BLaER1 (cell line): ENCODE data around the gene SFMBT1.
A peak's percentile ranks its signal among the peaks of the same experiment; 100 is the strongest.

Experiments
- H3K27ac ChIP-seq: shearing (Covaris generic); formaldehyde crosslinking; 2 replicates; pipeline ENCODE4 v1.8.1; 2022
- H3K27me3 ChIP-seq: shearing (Covaris generic); formaldehyde crosslinking; 2 replicates; pipeline ENCODE4 v1.8.1; 2022
- H3K36me3 ChIP-seq: shearing (Covaris generic); formaldehyde crosslinking; 2 replicates; pipeline ENCODE4 v1.8.1; 2022
- H3K4me1 ChIP-seq: shearing (Covaris generic); formaldehyde crosslinking; 2 replicates; pipeline ENCODE4 v1.8.1; 2022
- H3K4me2 ChIP-seq: shearing (Covaris generic); formaldehyde crosslinking; 2 replicates; pipeline ENCODE4 v1.8.1; 2022
- H3K4me3 ChIP-seq: shearing (Covaris generic); formaldehyde crosslinking; 2 replicates; pipeline ENCODE4 v1.8.1; 2022
- H3K9ac ChIP-seq: shearing (Covaris generic); formaldehyde crosslinking; 2 replicates; pipeline ENCODE4 v1.8.1; 2022
- H3K9me3 ChIP-seq: shearing (Covaris generic); formaldehyde crosslinking; 2 replicates; pipeline ENCODE4 v1.8.1; 2022
- H4K20me1 ChIP-seq: shearing (Covaris generic); formaldehyde crosslinking; 2 replicates; pipeline ENCODE4 v1.8.1; 2022
- Cebpa-rat ChIP-seq: shearing (Covaris generic); IDR thresholded peaks from 2 replicates; pipeline ENCODE4 v1.8.1; 2022

The SFMBT1 gene

DNA sequence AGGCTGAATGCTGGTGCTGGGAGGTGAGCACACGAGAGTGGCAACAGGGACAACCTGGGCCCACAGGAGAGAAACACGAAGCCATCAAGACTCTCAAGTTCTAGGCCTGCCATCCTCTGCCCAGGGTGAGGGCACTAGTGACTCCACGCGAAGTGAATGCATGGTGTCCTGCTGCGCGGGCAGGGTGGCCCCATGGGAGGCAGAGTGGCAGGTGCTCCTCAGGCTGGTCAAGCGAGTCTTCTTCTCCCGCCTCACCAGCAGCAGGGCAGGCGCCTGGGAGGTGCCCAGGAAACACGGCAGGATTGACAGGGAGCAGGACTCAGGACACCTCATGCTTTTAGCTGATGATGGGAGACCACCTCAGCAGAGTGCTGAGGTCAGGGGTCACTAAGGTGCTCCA, 175.4 kb downstream of the SFMBT1 start:
- H3K27ac ChIP-seq, result 0 out of 2 replicates have a peak overlapping the region, but pooled peaks have one; percentile 29
- peak overlapping the region; percentile 31 for H3K4me2 ChIP-seq
- peaks cover 42% of the 10 kb centered on the region for H3K4me1 ChIP-seq
- no peak overlapping the region for H3K9ac ChIP-seq
- H3K36me3 ChIP-seq, result peaks cover 35% of the 10 kb centered on the region
- no peak for TF ChIP-seq Cebpa-rat
- no peak overlapping the region for H3K4me3 ChIP-seq
- H3K9me3 ChIP-seq, result peaks cover 20% of the 10 kb centered on the region
- peaks cover 54% of the 10 kb centered on the region for H4K20me1 ChIP-seq
- H3K27me3 ChIP-seq, result no peaks in the 10 kb centered on the region

GRCh38 chr3:52866427-52866826, 179.4 kb downstream of the SFMBT1 start:
- no peak overlapping the region for H3K4me2 ChIP-seq
- H3K4me3 ChIP-seq, result no peak overlapping the region
- H3K9ac ChIP-seq, result no peak overlapping the region
- peaks cover 52% of the 10 kb centered on the region for H3K36me3 ChIP-seq
- peaks cover 32% of the 10 kb centered on the region for H4K20me1 ChIP-seq
- peaks cover 20% of the 10 kb centered on the region for H3K4me1 ChIP-seq
- H3K9me3 ChIP-seq, result peaks cover 47% of the 10 kb centered on the region
- H3K27ac ChIP-seq, result no peak overlapping the region
- TF ChIP-seq Cebpa-rat, result no peak
- no peaks in the 10 kb centered on the region for H3K27me3 ChIP-seq

DNA sequence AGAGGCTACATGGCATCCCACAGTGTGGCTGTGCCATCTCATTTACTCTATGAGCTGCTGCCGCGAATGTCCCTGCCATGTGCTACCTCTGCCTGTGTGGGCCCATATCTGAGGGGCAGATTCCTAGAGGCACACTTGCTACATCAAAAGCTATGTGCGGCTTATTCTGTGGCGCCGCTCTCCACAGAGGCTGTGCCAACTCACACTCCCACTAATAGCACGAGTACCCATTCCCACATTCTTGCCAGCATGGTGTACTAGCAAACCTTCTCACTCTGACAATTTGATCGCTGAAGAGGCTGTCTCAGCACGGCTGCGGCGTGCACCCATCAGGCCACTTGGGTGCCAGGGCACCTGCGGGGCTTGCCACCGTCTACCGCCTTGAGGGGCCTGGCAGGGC, 179.9 kb downstream of the SFMBT1 start:
- Histone ChIP-seq H3K9ac (no peak overlapping the region), H3K4me1 (peaks cover 15% of the 10 kb centered on the region), H3K27me3 (no peaks in the 10 kb centered on the region), H4K20me1 (peaks cover 32% of the 10 kb centered on the region), H3K4me2 (no peak overlapping the region), H3K9me3 (peaks cover 47% of the 10 kb centered on the region), H3K36me3 (peaks cover 52% of the 10 kb centered on the region), H3K27ac (no peak overlapping the region), H3K4me3 (peak overlapping the region; percentile 7; the same call in 1 of the 2 replicates)
- no peak for TF ChIP-seq Cebpa-rat

DNA sequence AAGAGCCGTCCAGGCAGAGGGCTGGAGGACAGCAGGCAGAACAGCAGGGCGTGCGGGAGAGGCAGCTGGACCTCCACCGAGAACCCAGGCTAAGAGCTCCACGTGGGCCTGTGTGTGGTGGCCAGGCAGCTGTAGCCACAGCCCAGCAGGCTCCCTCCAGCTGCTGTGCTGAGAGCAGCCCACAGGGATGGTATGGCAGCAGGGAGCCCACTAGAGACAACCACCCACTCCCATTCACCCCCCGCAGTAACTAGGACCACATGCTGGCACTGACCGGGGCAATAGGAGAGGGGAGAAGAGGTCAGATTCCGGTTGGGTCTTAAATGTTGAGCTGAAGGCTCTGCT, 185.5 kb downstream of the SFMBT1 start:
- Histone ChIP-seq H4K20me1 (peaks cover 26% of the 10 kb centered on the region), H3K9me3 (peaks cover 26% of the 10 kb centered on the region), H3K27me3 (no peaks in the 10 kb centered on the region), H3K36me3 (peaks cover 22% of the 10 kb centered on the region), H3K27ac (no peak overlapping the region), H3K4me3 (no peak overlapping the region), H3K4me2 (no peak overlapping the region), H3K9ac (no peak overlapping the region), H3K4me1 (no peaks in the 10 kb centered on the region)
- TF ChIP-seq Cebpa-rat, result no peak

DNA sequence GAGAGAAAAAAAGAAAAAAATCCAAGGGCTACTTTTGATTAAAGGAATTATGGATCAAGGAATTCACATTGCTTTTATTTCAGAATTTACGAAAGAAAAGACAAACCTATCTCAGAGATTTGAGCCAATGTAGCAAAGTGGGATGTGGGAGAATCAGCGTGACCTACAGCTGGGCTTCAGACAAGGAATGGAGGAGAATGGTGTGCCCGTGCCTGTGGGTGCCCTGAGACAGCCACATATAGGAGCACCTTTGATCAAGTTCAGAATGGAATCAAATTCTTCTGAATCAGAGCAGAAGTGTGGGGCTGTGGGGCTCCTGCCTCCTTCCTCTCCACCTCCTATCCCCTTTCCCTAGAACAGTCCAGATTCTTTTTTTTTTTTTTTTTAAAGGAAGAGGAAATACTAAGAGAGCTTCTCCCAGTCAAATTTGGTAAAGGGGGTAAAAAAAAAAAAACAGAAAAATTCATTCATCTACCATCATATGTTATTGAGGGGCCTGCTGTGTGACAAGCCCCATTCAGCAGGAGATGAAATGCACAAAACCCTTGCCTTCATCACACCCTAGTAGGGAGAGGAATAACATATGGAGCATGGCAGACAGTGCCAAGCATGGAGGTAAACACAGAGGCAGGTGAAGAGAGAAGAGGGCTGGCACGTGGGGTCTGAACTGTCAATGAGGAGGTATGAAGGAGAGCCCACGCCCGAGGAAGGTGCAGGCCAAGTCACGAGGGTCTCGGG, 186.0 kb downstream of the SFMBT1 start:
- Histone ChIP-seq H3K4me2 (no peak overlapping the region), H4K20me1 (peaks cover 26% of the 10 kb centered on the region), H3K9me3 (peaks cover 21% of the 10 kb centered on the region), H3K4me1 (no peaks in the 10 kb centered on the region), H3K27me3 (no peaks in the 10 kb centered on the region), H3K36me3 (peaks cover 18% of the 10 kb centered on the region), H3K4me3 (no peak overlapping the region), H3K9ac (no peak overlapping the region), H3K27ac (no peak overlapping the region)
- no peak for TF ChIP-seq Cebpa-rat

DNA sequence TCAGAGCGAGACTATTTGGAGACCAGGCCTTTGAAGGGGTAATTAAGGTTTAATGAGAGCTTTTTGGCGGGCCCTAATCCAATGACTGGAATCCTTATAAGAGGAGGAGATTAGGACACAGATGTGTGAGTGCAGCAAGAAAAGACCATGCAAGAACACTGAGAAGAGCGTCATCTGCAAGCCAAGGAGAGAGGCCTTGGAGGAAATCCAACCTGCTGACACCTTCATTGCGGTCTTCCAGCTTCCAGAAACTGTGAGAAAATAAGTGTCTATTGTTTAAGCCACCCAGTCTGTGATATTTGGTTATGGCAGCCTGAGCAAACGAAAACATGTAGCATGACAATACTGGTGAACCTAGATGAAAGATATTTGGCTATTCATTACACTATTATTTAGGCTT, 188.0 kb downstream of the SFMBT1 start:
- H4K20me1 ChIP-seq, result peaks cover 26% of the 10 kb centered on the region
- no peaks in the 10 kb centered on the region for H3K27me3 ChIP-seq
- no peak overlapping the region for H3K4me3 ChIP-seq
- H3K4me2 ChIP-seq, result no peak overlapping the region
- peaks cover 2% of the 10 kb centered on the region; the same call in 1 of the 2 replicates for H3K9me3 ChIP-seq
- no peak overlapping the region for H3K27ac ChIP-seq
- TF ChIP-seq Cebpa-rat, result no peak
- H3K9ac ChIP-seq, result no peak overlapping the region
- H3K4me1 ChIP-seq, result no peaks in the 10 kb centered on the region
- peaks cover 23% of the 10 kb centered on the region for H3K36me3 ChIP-seq

DNA sequence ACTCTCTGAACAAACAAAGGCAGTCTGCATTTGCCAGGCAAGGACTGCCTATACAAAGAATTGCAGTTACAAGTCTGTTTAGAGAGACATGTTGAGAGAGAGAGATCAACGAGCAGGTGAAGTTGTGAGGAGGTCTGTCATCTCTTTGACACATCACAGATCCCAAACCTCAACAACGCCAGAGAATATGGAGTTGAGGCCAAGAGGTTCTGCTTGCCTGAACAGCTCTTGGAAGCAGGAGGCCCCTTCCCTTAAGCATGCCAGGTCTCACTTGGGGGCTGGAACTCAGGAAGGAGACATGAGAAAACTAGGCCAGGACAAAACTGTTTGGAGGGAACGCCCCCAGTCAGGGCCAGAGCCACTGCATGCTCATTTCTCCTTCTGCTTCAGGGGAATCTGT, 188.7 kb downstream of the SFMBT1 start:
- Histone ChIP-seq H3K36me3 (peaks cover 23% of the 10 kb centered on the region), H3K27me3 (no peaks in the 10 kb centered on the region), H3K9me3 (no peaks in the 10 kb centered on the region), H3K4me1 (no peaks in the 10 kb centered on the region), H3K4me2 (no peak overlapping the region), H3K9ac (no peak overlapping the region), H3K27ac (no peak overlapping the region), H4K20me1 (peaks cover 26% of the 10 kb centered on the region), H3K4me3 (no peak overlapping the region)
- TF ChIP-seq Cebpa-rat, result no peak

GRCh38 chr3:52856666-52857065, 189.2 kb downstream of the SFMBT1 start:
- TF ChIP-seq Cebpa-rat, result no peak
- H3K27ac ChIP-seq, result no peak overlapping the region
- H3K4me2 ChIP-seq, result no peak overlapping the region
- no peak overlapping the region for H3K4me3 ChIP-seq
- H3K27me3 ChIP-seq, result no peaks in the 10 kb centered on the region
- no peaks in the 10 kb centered on the region for H3K9me3 ChIP-seq
- H3K36me3 ChIP-seq, result peaks cover 28% of the 10 kb centered on the region
- H3K9ac ChIP-seq, result no peak overlapping the region
- no peaks in the 10 kb centered on the region for H3K4me1 ChIP-seq
- H4K20me1 ChIP-seq, result peaks cover 22% of the 10 kb centered on the region

GRCh38 chr3:52854013-52854412, 191.9 kb downstream of the SFMBT1 start:
- Histone ChIP-seq H3K27me3 (no peaks in the 10 kb centered on the region), H3K36me3 (peaks cover 40% of the 10 kb centered on the region), H3K9me3 (no peaks in the 10 kb centered on the region), H3K9ac (no peak overlapping the region), H4K20me1 (peaks cover 5% of the 10 kb centered on the region; the same call in 1 of the 2 replicates), H3K27ac (no peak overlapping the region), H3K4me3 (no peak overlapping the region), H3K4me2 (no peak overlapping the region), H3K4me1 (peaks cover 24% of the 10 kb centered on the region)
- no peak for TF ChIP-seq Cebpa-rat
